Bone marrow (tissue), 2 donors: ENCODE results near the gene COQ8A.

Experiments used
- DNase-seq, 2 donors: peaks; one replicate each; lab custom pipeline; 2025; lab: John Stamatoyannopoulos, UW

COQ8A gene

DNA sequence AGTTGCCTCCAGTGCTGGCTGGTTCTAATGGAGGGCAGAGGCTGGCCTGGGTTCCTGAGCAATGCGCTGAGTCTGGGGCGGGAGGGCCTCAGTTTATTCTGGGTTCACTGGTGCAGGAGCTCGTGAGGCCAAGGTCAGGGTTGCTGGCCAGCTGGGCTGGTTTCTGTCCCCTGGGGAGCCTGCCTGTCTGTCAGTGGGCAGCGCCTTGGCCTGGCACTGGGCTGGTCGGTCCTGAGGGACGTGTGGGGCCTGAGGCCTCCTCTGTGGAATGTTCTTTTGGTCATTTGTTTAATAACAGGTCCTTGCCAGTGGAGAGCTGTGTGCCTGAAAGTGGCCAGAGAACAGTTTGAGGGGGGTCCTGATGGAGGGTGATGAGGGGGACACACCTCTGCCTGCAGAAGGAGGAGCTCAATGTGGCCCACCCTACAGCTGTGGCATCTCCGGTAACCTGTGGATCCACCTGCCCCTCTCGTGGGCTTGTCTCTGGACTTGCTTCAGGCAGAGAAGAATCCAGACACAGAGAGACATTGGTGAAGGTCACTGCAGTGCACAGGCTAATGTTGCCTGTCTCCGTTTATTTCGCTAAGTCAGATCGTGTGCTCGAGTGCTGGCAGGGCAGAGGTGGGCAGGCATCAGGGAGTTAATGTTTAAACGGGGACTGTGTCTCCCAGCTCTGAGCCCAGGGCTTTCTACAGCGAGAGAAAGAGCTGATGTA lies 34.6 kb downstream of the COQ8A start:
- no peak for DNase-seq

DNA sequence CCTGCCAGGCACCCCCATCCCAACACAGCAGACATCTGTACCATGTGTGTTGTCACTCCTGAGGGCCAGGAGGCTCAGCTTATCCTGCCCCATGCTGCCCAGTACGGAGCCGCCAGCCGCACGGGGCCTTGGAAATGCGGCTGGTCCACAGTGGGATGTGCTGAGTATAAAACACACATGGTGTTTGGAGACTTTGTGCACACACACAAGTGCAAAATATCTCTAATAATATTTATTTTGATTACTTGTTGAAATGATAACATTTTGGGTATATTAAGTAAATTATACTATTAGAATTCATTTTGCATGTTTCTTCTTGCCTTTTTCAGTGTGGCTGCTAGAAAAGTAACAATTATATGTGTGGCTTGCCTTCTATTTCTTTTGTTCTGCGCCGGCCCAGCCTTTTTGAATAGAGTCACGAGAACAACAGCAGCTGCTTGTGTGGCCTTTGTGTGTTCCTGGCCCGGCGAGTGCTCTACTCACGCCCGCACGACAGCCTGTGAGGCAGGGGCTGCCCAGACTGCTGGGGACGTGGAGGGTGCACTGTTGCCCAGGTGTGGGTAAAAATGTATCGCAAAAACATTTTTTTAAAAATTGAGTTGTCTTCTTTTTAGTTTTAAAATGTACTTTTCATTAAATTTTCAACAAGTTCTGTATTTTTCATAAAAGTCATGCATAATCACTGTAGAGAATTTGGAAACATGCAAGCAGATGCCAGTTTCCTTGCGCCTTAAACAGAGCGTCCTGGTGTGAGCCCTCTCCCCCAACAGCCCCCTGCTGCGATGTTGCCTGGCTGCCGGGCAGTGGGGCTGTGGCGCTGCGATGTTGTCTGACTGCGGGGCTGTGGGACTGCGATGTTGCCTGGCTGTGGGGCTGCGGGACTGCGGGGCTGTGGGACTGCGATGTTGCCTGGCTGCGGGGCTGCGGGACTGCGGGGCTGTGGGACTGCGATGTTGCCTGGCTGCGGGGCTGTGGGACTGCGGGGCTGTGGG lies 35.5 kb downstream of the COQ8A start:
- DNase-seq, result no peak

DNA sequence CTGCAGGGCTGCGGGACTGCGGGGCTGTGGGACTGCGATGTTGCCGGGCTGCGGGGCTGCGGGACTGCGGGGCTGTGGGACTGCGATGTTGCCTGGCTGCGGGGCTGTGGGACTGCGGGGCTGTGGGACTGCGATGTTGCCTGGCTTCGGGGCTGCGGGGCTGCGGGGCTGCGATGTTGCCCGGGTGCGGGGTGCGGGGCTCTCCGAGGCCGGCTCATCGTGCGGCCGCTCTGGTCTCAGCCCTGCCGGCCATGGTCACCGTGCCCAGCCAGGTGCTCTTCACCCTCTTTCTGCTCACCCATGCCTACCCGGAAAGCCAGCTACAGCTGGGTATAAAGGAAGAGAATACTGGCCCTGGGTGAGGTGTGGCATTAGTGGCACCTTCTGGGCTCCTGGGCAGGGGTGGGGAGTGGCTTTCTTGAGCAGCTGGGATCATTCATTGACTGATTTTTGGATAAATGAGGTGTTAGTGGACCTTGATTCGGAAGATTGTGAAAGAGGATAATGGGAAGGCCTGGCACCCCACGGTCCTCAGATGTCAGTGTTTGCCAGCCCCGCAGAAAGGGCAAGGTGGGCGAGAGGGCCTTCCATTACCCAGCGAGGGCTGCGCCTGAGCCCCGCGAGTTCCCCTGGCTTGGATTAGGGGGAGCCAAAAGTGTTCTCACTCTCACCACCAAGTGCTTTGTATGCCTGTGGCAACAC lies 36.3 kb downstream of the COQ8A start:
- no peak for DNase-seq

DNA sequence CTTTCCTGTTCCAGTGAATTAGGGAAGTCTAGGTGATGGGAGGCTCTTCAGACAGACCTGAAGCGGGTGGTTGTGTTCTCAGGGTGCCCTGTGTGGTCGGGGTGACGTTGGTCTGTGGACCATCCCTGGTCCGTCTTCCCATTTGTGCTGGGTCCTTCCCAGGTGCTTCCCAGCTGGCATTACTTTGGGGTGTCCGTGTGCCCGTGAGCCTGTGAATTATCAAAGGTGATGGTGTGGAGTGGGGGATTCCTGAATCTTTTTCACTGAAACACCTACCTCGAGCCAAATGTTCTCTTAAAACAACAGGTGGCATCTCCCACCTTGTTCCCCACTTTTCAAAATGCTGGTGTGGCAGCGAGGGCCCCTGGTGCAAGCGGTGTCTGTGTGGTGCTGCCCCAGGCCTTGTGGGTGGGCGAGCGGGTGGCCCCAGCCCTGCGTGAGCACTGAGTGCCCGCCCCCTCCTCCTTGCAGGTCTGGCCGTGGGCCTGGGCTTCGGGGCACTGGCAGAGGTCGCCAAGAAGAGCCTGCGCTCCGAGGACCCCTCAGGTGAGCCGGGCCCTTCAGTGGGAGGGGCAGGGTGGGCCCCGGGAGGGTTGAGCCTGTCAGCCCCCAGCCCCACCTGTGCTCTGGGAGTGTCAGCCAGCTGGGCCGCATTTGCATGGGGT lies 37.0 kb downstream of the COQ8A start:
- DNase-seq, result no peak

DNA sequence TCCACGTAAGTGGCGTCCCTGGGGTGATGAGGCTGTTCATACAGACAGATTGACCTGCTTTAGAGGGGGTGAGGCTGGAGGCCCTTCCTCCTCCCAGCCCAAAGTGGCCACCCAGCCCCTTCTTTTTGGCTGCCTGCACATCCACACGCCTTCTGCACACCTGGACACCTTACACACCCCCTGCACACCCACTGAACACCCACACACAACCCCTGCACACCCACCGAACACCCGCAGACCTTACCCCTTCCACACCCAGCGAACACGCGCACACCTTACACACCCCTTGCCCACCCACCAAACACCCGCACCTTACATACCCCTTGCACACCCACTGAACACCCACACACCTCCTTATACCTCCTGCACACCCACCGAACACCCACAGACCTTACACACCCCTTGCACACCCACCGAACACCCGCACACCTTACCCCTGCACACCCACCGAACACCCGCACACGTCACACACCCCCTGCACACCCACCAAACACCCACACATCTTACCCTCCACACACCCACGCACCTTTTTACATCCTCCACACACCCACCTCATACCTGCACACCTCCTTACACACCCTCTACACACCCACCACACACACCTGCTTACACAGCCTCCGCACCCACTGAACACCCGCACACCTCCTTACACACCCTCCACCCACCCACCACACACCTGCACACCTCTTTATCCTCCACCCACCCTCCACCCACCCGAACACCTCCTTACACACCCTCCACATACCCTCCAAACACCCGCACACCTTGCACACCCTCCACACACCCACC lies 37.7 kb downstream of the COQ8A start:
- no peak for DNase-seq

DNA sequence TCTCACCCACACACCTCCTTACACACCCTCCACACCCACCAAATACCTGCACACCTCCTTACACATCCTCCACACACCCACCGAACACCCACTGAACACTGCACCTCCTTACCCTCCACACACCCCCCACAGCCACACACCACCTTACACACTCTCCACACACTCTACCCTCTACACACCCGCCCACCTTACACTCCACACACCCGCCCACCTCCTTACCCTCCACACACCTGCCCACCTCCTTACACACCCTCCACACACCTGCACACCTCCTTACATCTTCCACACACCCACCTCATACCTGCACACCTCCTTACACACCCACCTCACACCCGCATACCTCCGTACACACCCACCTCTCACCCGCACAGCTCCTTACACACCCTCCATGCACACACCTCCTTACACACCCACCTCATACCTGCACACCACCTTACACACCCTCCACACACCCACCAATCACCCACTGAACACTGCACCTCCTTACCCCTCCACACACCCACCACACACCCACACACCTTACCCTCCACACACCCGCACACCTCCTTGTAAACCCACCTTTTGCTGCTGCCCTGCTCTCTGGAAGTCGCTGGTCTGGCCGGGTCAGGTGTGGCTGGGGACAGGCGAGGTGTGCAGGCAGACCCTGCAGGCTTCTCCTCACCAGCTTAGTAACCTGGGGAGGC lies 38.5 kb downstream of the COQ8A start:
- DNase-seq, result no peak

DNA sequence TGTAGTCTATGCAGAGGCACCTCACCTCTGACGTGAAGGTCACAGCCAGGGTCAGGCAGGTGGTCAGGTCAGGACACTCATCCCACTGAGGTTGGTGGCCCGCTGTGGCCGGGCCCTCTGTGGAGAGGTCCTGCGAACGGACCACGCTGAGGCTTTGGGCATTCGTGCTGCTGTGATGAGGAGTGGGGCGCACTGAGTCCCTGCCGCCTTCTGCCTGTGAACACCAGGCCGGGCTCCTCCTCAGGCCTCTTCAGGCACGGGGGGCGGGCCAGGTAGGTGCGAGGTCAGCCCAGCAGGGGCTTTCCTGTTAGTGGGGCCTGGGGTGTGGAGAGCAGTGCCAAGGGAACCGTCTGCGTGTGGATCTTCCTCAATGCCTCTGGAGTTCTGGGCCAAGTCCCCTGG lies 39.0 kb downstream of the COQ8A start:
- DNase-seq, result no peak

DNA sequence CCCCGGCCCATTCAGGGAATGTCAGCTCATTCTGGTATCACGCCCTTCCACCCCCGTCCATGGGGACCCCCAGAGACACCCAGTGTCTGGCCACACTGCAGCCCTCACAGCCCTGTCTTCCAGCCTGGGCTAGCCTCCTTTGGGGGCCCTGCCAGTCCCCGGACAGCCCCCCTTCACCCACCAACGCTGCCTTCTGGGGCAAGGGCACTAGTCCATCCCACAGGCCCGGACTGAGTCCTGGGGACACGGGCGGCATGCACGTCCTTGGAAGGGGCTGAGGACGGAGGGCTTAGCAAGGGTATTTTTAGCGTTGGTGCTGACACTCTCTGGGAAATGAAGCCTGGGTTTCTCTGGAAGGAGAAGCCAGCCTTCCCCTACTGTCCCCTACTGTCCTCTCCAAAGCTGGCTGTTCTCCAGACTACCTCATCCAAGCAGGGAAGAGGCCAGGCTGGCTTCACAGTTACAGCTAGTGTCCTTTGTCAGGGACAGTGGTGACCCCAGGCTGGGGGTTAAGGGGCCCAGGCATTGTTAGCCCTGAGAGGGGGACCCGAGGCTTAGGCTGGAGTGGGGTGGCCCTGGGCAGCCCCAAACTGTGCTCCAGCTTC lies 39.5 kb downstream of the COQ8A start:
- DNase-seq, result no peak

DNA sequence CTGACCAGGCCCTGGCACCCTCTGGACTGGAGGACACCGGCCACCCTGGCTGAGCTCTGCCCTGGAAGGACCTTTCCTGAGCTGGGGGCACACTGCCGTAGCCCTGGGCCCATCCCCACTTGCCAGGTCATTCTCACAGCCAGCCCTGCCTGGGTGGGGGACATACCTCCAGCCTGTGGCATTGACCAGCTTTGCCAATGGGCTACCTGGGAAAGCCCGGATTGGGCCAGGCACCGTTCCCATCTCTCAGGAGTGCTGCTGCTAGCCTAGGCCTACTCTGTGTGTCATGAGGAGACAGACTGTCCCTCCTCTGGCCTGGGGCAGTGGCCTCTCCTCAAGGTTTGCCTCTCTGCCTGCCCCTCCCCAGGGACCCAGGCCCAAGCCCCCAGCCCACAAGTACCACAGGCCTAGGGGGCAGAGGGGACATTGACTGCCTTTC lies 40.0 kb downstream of the COQ8A start:
- DNase-seq, result no peak

DNA sequence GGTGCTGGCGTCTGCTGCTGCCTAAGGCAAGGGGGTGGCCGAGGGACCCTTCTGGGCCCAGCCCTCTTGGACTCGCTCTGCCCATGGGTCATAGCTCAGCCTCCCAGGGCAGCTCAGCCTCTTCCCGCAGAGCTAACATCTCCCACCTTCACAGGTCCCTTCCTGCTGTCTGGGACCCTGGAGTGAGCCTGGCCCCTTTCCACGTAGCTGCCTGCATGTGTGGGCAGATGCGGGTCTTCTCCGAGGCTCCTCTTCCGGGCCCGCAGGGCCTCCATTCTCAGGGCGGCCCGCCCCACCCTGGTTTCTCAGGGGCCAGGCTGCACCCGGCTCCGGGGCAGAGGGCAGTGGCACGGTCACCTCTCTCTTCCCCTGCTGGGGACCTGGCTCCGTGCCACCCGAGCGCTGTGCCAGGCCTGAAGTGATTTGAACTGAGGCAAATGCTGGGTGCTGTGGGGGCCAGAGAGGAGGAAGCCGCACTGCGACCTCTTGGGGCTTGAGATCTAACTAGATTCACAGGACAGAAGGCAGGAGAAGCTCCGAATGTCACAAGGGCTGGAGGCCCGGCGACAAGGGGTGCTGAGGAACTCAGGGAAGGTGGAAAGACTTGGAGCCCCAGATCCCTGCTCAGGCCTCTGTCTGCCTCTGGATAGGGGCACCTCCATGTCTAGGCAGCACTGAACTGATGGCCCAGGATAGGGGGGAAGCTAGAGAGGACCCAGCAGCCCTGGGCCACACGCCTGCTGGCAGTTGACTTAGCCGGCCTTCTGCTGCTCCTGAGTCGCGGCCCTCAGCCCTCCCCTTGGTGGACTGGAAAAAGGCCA lies 40.7 kb downstream of the COQ8A start:
- DNase-seq, result no peak

DNA sequence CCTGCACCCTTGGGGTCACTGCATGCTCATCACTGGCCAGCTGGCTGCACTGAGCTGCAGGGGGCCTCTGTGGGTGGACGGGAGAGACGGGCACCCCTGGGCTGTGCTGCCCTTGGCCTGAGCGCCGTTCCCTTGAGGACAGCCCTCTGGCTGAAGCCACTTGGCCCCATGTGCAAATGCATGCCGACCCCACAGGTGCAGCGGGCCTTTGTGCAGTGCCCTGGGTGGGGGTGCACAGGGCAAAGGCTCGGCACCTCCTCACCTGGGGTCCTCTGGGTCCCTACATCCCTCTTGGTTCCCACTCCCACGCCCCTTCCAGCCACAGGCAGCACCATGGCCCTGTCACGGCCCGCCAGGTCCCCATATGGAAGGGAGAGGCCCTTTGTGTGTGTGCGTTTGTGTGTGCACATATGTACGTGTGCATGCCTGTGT lies 41.3 kb downstream of the COQ8A start:
- DNase-seq, result no peak

DNA sequence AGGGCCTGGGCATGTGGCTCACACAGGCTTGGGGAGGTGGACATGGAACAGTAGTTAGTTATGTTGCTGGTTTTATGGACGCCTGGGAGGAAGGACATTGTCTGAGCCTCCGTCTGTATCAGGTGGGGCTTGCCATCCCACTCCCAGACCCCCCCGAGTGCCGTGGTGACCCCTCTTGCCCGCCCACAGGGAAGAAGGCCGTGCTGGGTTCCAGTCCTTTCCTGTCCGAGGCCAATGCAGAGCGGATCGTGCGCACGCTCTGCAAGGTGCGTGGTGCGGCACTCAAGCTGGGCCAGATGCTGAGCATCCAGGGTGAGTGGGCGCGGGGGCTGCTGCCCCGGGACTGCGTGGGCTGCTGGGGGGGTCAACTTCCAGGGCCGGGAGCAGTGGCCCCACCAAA lies 41.7 kb downstream of the COQ8A start:
- DNase-seq, result no peak

DNA sequence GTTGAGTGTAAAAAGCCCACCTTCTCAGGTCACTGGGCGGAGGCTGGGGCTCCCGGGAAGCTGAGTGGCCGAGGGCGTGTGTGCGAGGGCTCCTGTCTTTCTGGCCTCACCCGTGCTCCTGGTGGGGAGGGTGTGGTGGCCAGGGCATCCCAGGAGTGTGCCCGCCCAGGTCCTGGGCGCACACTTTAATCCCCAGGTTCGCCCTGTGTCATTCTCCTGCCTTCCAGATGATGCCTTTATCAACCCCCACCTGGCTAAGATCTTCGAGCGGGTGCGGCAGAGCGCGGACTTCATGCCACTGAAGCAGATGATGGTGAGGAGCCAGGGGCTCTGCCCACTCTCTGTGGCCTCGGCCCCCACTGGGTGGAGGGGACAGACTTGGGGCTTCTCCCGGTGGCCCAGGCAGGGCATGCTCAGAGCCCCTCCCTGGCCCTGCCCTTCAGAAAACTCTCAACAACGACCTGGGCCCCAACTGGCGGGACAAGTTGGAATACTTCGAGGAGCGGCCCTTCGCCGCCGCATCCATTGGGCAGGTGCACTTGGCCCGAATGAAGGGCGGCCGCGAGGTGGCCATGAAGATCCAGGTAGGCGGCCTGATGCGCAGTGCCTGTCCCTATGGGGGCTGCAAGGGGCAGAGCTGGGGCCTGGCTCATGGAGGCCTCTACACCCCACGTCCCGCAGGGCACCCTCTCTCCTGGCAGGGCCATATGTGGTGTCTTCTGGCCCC lies 42.5 kb downstream of the COQ8A start:
- no peak for DNase-seq

DNA sequence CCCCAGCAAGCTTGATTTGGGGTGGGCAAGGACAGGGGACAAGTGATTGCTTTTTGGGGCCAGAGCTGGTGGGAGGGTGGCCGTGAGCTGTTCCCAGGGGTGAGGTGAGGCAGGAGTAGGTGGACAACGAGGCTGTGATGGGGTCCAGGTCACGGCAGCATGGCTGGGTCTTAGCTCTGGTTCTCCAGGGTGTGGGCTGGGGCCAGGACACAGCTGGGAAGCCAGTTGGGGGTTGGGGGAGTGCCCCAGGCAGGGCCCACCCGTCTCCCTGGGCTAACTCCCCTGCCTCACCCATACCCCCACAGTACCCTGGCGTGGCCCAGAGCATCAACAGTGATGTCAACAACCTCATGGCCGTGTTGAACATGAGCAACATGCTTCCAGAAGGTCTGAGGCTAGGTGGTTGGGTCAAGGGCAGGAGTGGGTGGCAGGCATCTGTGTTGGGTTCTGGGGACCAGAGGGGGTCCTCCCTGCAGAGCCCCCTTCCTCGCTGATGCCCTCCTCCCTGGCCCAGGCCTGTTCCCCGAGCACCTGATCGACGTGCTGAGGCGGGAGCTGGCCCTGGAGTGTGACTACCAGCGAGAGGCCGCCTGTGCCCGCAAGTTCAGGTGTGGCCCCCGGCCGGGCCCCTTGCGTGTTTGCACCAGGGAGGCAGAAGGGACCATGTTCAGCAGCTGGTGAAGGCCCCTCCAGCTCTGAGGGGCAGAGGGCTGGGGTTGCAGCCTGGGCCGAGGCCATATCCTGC lies 43.3 kb downstream of the COQ8A start:
- DNase-seq, result no peak

DNA sequence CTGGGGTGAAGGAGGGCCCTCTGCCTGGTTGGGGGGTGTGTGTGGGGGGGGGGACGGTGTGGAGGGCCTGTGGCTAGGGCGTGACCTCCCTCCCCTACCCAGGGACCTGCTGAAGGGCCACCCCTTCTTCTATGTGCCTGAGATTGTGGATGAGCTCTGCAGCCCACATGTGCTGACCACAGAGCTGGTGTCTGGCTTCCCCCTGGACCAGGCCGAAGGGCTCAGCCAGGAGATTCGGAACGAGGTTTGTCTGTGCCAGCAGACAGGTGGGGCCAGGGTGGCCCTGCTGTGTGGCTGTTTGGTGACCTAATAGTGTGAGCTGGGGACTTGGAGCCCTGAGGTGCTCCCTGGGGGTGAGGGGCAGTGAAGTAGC lies 43.9 kb downstream of the COQ8A start:
- no peak for DNase-seq

DNA sequence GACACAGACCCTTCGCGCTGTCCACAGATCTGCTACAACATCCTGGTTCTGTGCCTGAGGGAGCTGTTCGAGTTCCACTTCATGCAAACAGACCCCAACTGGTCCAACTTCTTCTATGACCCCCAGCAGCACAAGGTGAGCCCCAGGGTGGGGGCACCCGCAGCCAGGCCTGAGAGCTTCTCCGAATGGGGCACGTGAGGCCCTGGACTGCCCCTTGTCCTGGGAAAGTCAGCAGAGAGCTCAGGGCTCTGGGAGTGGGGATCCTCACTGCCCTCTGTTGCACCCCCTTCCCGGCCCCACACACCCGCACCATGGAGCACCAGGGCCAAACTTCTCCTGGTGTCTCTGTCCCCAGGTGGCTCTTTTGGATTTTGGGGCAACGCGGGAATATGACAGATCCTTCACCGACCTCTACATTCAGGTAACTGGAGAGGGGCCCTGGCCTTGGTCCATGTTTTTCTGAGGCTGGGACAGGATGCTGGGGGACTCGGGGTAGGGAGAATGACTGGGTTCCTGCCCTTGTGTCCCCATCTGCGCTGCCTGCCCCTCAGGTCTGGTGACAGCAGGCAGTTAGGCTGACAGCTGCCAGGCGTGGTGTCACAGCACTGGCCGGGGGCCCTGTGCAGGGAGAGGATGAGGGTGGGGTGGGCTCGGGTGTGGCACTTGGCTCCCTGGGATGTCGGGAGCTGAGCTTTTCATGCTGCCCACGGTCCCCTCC lies 44.6 kb downstream of the COQ8A start:
- no peak for DNase-seq

DNA sequence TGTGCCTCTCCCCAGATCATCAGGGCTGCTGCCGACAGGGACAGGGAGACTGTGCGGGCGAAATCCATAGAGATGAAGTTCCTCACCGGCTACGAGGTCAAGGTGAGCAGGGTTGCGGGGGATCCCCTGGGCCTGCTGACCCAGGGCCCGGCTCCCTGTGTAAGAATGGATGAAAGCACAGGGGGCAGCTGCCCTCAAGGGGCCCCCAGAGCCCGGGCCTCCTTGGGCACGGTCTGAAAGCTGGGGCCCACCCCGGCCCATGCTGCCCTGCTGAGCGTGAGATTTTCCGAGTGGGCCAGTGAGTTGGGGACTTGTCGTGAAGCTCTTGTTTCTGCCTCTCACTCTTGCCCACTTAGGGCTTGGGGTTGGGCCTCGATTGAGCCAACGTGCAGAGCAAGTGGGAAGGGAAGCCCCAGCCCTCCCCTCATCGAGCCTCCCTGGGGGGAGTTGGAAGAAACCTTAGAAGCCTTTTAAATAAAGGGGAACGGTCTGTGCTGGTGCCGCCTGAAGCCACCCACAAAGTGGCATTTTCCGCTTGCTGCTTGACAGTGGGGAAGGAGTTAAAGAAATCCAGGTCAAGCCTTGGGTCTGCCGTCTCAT lies 45.2 kb downstream of the COQ8A start:
- DNase-seq, result no peak
